COLO668 (cell line): ENCODE measurements around the gene UBE2S.

Source experiments
- DNase-seq: peaks from one replicate; lab custom pipeline; 2025; ENCODE audit not compliant: unreplicated experiment; lab: John Stamatoyannopoulos, UW

UBE2S gene

GRCh38 chr19:55384920-55385723 lies 22.5 kb downstream of the UBE2S start:
- peak; percentile 96 for DNase-seq

GRCh38 chr19:55384131-55384919 lies 23.3 kb downstream of the UBE2S start, which contains the start of gene TMEM238:
TMEM238 (minus strand) TSS chr19:55384292; CDS start chr19:55384259, 33 bp downstream.
- peak; percentile 82 for DNase-seq

- DNase-seq: peak; percentile 84
These were observed 24.1 kb downstream of the UBE2S start for GRCh38 chr19:55383279-55384130.

- DNase-seq: no peak
These were observed 25.0 kb downstream of the UBE2S start for GRCh38 chr19:55382522-55383054.

- no peak for DNase-seq
These were observed 25.6 kb downstream of the UBE2S start for GRCh38 chr19:55382013-55382412.

- no peak for DNase-seq
These were observed 28.4 kb downstream of the UBE2S start for GRCh38 chr19:55379174-55379573.

GRCh38 chr19:55377356-55378131 lies 30.0 kb downstream of the UBE2S start:
- no peak for DNase-seq

- peak; percentile 43 for DNase-seq
These were observed 31.2 kb downstream of the UBE2S start, which contains the start of gene TMEM190 for GRCh38 chr19:55376241-55376933. TMEM190 (plus strand) TSS chr19:55376826; CDS start chr19:55376854, 28 bp downstream.

GRCh38 chr19:55373993-55374757 lies 33.4 kb downstream of the UBE2S start:
- peak; percentile 12 for DNase-seq

GRCh38 chr19:55373306-55373992 lies 34.1 kb downstream of the UBE2S start:
- DNase-seq: no peak

GRCh38 chr19:55372316-55373081 lies 35.1 kb downstream of the UBE2S start:
- no peak for DNase-seq

- no peak for DNase-seq
These were observed 37.1 kb downstream of the UBE2S start, which contains the start of gene IL11 for GRCh38 chr19:55370305-55370988. IL11 (minus strand) TSS chr19:55370463; CDS start chr19:55370310, 153 bp downstream.

- peak; percentile 11 for DNase-seq
These were observed 37.8 kb downstream of the UBE2S start for GRCh38 chr19:55369653-55370304.

GRCh38 chr19:55368701-55369563 lies 38.7 kb downstream of the UBE2S start:
- peak; percentile 10 for DNase-seq

- no peak for DNase-seq
These were observed 39.5 kb downstream of the UBE2S start for GRCh38 chr19:55368106-55368505.
